ENCODE measurements around the gene JUN. TPM values are rescaled to one million over a fixed set of nuclear protein-coding genes. Genes with fewer than 3 reads are reported as not detected.

JUN gene
- total and polyA plus RNA-seq, 2 of the 13 experiments (the other 11 are each of a cell fraction or from before 2014, with no cell fraction given) = 18.2 to 22.3 TPM

GRCh38 chr1:58805716-58806571, 22.1 kb upstream of the JUN start (continued):
- TF ChIP-seq ARID5B (CRISPR knock-in tag; IDR thresholded peaks at IDR 0.05) (peak; percentile 74), DPF2 (CRISPR knock-in tag; IDR thresholded peaks at IDR 0.05; ENCODE audit: borderline replicate concordance, low read depth) (no peak), KLF13 (CRISPR knock-in tag; IDR thresholded peaks at IDR 0.05) (no peak), ZNF709 (CRISPR knock-in tag; IDR thresholded peaks at IDR 0.05) (no peak), IRF2 (CRISPR knock-in tag; IDR thresholded peaks at IDR 0.05) (no peak), ZNF550 (CRISPR knock-in tag; IDR thresholded peaks at IDR 0.05; ENCODE audit: borderline replicate concordance) (no peak), KDM1A (CRISPR knock-in tag; IDR thresholded peaks at IDR 0.05) (no peak), ETS1 (CRISPR knock-in tag; IDR thresholded peaks at IDR 0.05) (no peak), ELF3 (CRISPR knock-in tag; IDR thresholded peaks at IDR 0.05) (peak; percentile 49; the same call in 1 of the 2 replicates), PCBP2 (optimal IDR thresholded peaks at IDR 0.05; ENCODE audit: low read depth, low read length, poor library complexity, severe bottlenecking) (no peak), ATF5 (CRISPR knock-in tag; IDR thresholded peaks at IDR 0.05; ENCODE audit: low read depth) (no peak), NFATC3 (CRISPR knock-in tag; IDR thresholded peaks at IDR 0.05) (no peak), ZNF703 (CRISPR knock-in tag; IDR thresholded peaks at IDR 0.05; ENCODE audit: borderline replicate concordance) (no peak), NR3C1 (CRISPR knock-in tag; IDR thresholded peaks at IDR 0.05) (no peak)
- TF ChIP-seq, protein P1, sequence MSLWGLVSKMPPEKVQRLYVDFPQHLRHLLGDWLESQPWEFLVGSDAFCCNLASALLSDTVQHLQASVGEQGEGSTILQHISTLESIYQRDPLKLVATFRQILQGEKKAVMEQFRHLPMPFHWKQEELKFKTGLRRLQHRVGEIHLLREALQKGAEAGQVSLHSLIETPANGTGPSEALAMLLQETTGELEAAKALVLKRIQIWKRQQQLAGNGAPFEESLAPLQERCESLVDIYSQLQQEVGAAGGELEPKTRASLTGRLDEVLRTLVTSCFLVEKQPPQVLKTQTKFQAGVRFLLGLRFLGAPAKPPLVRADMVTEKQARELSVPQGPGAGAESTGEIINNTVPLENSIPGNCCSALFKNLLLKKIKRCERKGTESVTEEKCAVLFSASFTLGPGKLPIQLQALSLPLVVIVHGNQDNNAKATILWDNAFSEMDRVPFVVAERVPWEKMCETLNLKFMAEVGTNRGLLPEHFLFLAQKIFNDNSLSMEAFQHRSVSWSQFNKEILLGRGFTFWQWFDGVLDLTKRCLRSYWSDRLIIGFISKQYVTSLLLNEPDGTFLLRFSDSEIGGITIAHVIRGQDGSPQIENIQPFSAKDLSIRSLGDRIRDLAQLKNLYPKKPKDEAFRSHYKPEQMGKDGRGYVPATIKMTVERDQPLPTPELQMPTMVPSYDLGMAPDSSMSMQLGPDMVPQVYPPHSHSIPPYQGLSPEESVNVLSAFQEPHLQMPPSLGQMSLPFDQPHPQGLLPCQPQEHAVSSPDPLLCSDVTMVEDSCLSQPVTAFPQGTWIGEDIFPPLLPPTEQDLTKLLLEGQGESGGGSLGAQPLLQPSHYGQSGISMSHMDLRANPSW (CRISPR knock-in tag; IDR thresholded peaks at IDR 0.05; ENCODE audit: borderline replicate concordance) = no peak
- TF ChIP-seq, protein P2, sequence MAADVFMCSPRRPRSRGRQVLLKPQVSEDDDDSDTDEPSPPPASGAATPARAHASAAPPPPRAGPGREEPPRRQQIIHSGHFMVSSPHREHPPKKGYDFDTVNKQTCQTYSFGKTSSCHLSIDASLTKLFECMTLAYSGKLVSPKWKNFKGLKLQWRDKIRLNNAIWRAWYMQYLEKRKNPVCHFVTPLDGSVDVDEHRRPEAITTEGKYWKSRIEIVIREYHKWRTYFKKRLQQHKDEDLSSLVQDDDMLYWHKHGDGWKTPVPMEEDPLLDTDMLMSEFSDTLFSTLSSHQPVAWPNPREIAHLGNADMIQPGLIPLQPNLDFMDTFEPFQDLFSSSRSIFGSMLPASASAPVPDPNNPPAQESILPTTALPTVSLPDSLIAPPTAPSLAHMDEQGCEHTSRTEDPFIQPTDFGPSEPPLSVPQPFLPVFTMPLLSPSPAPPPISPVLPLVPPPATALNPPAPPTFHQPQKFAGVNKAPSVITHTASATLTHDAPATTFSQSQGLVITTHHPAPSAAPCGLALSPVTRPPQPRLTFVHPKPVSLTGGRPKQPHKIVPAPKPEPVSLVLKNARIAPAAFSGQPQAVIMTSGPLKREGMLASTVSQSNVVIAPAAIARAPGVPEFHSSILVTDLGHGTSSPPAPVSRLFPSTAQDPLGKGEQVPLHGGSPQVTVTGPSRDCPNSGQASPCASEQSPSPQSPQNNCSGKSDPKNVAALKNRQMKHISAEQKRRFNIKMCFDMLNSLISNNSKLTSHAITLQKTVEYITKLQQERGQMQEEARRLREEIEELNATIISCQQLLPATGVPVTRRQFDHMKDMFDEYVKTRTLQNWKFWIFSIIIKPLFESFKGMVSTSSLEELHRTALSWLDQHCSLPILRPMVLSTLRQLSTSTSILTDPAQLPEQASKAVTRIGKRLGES (CRISPR knock-in tag; IDR thresholded peaks at IDR 0.05; ENCODE audit: borderline replicate concordance) = no peak

Data from HepG2 (cell line).